HG03108 (cell line): ENCODE measurements around the gene ADGRA1.

ENCODE experiments used
- ATAC-seq: cut with Tn5 transposase; IDR thresholded peaks from one replicate; pipeline ENCODE4 v1.9.1; 2021; ENCODE audit warnings: moderate library complexity; ENCODE audit not compliant: unreplicated experiment

The ADGRA1 gene

GRCh38 chr10:133160826-133161471 lies 73.2 kb downstream of the ADGRA1 start:
- no peak for ATAC-seq

GRCh38 chr10:133161486-133162109 lies 73.9 kb downstream of the ADGRA1 start:
- no peak for ATAC-seq

- no peak for ATAC-seq
These were observed 74.6 kb downstream of the ADGRA1 start for GRCh38 chr10:133162178-133162909.

- ATAC-seq: no peak
These were observed 75.5 kb downstream of the ADGRA1 start for GRCh38 chr10:133162910-133163856.

GRCh38 chr10:133163889-133164815 lies 76.4 kb downstream of the ADGRA1 start:
- ATAC-seq: no peak

GRCh38 chr10:133164816-133165555 lies 77.3 kb downstream of the ADGRA1 start:
- no peak for ATAC-seq

- no peak for ATAC-seq
These were observed 78.1 kb downstream of the ADGRA1 start for GRCh38 chr10:133165556-133166503.

GRCh38 chr10:133166504-133166827 lies 78.7 kb downstream of the ADGRA1 start:
- ATAC-seq: no peak

GRCh38 chr10:133166828-133167692 lies 79.3 kb downstream of the ADGRA1 start:
- no peak for ATAC-seq

GRCh38 chr10:133167693-133168616 lies 80.2 kb downstream of the ADGRA1 start:
- no peak for ATAC-seq

- ATAC-seq: no peak
These were observed 80.9 kb downstream of the ADGRA1 start for GRCh38 chr10:133168617-133169031.

GRCh38 chr10:133169173-133169947 lies 81.6 kb downstream of the ADGRA1 start:
- no peak for ATAC-seq

GRCh38 chr10:133170092-133170491 lies 82.4 kb downstream of the ADGRA1 start:
- ATAC-seq: no peak

GRCh38 chr10:133173860-133174640 lies 86.3 kb downstream of the ADGRA1 start:
- no peak for ATAC-seq
